ENCODE data around the gene INPP1.
A peak's percentile ranks its signal among the peaks of the same experiment; 100 is the strongest.
"Not testable (repeated sequence)": the region's sequence is repeated elsewhere in the genome, so short reads cannot be mapped to it uniquely, and the experiment has no call there.

The INPP1 gene

GRCh38 chr2:190353537-190353899 lies 10.1 kb downstream of the INPP1 start:
- DNase-seq (ENCODE audit: low read depth), result no peak
- no peak overlapping the region for H3K4me3 ChIP-seq (ENCODE audit: low read length)
- TF ChIP-seq CTCF (IDR thresholded peaks at IDR 0.05; ENCODE audit: insufficient read depth, low read depth, low read length, missing control alignments), result no peak

- DNase-seq (ENCODE audit: low read depth), result peak; percentile 52
- no peak overlapping the region for H3K4me3 ChIP-seq (ENCODE audit: low read length)
- no peak for TF ChIP-seq CTCF (IDR thresholded peaks at IDR 0.05; ENCODE audit: insufficient read depth, low read depth, low read length, missing control alignments)
These were observed 10.8 kb downstream of the INPP1 start for GRCh38 chr2:190354003-190354690.

- TF ChIP-seq CTCF (IDR thresholded peaks at IDR 0.05; ENCODE audit: insufficient read depth, low read depth, low read length, missing control alignments), result no peak
- no peak overlapping the region for H3K4me3 ChIP-seq (ENCODE audit: low read length)
- peak; percentile 59 for DNase-seq (ENCODE audit: low read depth)
These were observed 12.7 kb downstream of the INPP1 start for GRCh38 chr2:190355968-190356644.

GRCh38 chr2:190357600-190357999 lies 14.2 kb downstream of the INPP1 start:
- no peak overlapping the region for H3K4me3 ChIP-seq (ENCODE audit: low read length)
- DNase-seq (ENCODE audit: low read depth), result no peak
- no peak for TF ChIP-seq CTCF (IDR thresholded peaks at IDR 0.05; ENCODE audit: insufficient read depth, low read depth, low read length, missing control alignments)

GRCh38 chr2:190358655-190359448 lies 15.5 kb downstream of the INPP1 start:
- peak; percentile 88 for DNase-seq (ENCODE audit: low read depth)
- H3K4me3 ChIP-seq (ENCODE audit: low read length), result not testable (repeated sequence)

- peak; percentile 27 for DNase-seq (ENCODE audit: low read depth)
- no peak for TF ChIP-seq CTCF (IDR thresholded peaks at IDR 0.05; ENCODE audit: insufficient read depth, low read depth, low read length, missing control alignments)
- no peak overlapping the region for H3K4me3 ChIP-seq (ENCODE audit: low read length)
These were observed 17.2 kb downstream of the INPP1 start for GRCh38 chr2:190360561-190360960.

GRCh38 chr2:190360965-190361364 lies 17.6 kb downstream of the INPP1 start:
- no peak for DNase-seq (ENCODE audit: low read depth)
- H3K4me3 ChIP-seq (ENCODE audit: low read length), result no peak overlapping the region
- TF ChIP-seq CTCF (IDR thresholded peaks at IDR 0.05; ENCODE audit: insufficient read depth, low read depth, low read length, missing control alignments), result no peak

All from epithelial cell of esophagus (primary cell).